Trophoblast cell (in vitro differentiated cells and primary cell): ENCODE data around the gene SBNO2.

ENCODE experiments used
- DNase-seq, 2 donors: peaks; one replicate each; pipeline ENCODE4 v3.0.0-alpha.2; 2016
- H2AFZ ChIP-seq: 2 replicates; pipeline ENCODE4 v1.6.1; 2013; ENCODE audit warnings: low read length, moderate library complexity, mild to moderate bottlenecking; ENCODE audit not compliant: insufficient read depth, poor library complexity
- H2AK5ac ChIP-seq: 2 replicates; pipeline ENCODE4 v1.6.1; 2013; ENCODE audit warnings: mild to moderate bottlenecking, low read length
- H2BK120ac ChIP-seq: 2 replicates; pipeline ENCODE4 v1.6.1; 2013; ENCODE audit warnings: low read length, mild to moderate bottlenecking, moderate library complexity; ENCODE audit not compliant: insufficient read depth, poor library complexity
- H2BK12ac ChIP-seq: 2 replicates; pipeline ENCODE4 v1.6.1; 2013; ENCODE audit warnings: mild to moderate bottlenecking, low read length, moderate library complexity
- H2BK5ac ChIP-seq: 2 replicates; pipeline ENCODE4 v1.6.1; 2013; ENCODE audit warnings: low read length, low read depth, moderate library complexity, mild to moderate bottlenecking; ENCODE audit not compliant: poor library complexity
- H3K14ac ChIP-seq: 2 replicates; pipeline ENCODE4 v1.6.1; 2013; ENCODE audit warnings: mild to moderate bottlenecking, low read length
- H3K18ac ChIP-seq: 2 replicates; pipeline ENCODE4 v1.6.1; 2013; ENCODE audit warnings: mild to moderate bottlenecking, low read length
- H3K23ac ChIP-seq: 2 replicates; pipeline ENCODE4 v1.6.1; 2013; ENCODE audit warnings: low read length
- H3K27ac ChIP-seq: 2 replicates; pipeline ENCODE4 v1.5.1; 2013; ENCODE audit warnings: low read depth, mild to moderate bottlenecking, inconsistent platforms, low read length, moderate library complexity
- H3K27me3 ChIP-seq: 2 replicates; pipeline ENCODE4 v1.6.1; 2013; ENCODE audit warnings: inconsistent platforms, mild to moderate bottlenecking, low read length, moderate library complexity; ENCODE audit not compliant: insufficient read depth
- H3K36me3 ChIP-seq, 2 experiments: 1 replicate in 1 of 2; 2 replicates in 1 of 2; pipeline ENCODE4 v1.6.1; 2013; ENCODE audit warnings: low read length in 2 of 2, mild to moderate bottlenecking in 2 of 2, moderate library complexity in 1 of 2; ENCODE audit not compliant: insufficient read depth in 2 of 2, control insufficient read depth in 1 of 2
- H3K4ac ChIP-seq: 2 replicates; pipeline ENCODE4 v1.6.1; 2013; ENCODE audit warnings: low read depth, mild to moderate bottlenecking, low read length, moderate library complexity
- H3K4me1 ChIP-seq, 2 experiments: 1 replicate in 1 of 2; 2 replicates in 1 of 2; pipeline ENCODE4 v1.6.1; 2013; ENCODE audit warnings: low read length in 2 of 2, mild to moderate bottlenecking in 2 of 2, moderate library complexity in 1 of 2; ENCODE audit not compliant: insufficient read depth in 2 of 2, control insufficient read depth in 1 of 2
- H3K4me2 ChIP-seq: 2 replicates; pipeline ENCODE4 v1.6.1; 2013; ENCODE audit warnings: inconsistent platforms, mild to moderate bottlenecking, low read length, moderate library complexity
- H3K4me3 ChIP-seq: 2 replicates; pipeline ENCODE4 v1.5.1; 2013; ENCODE audit warnings: mild to moderate bottlenecking, low read depth, low read length, inconsistent platforms
- H3K79me1 ChIP-seq: one replicate; pipeline ENCODE4 v1.6.1; 2013; ENCODE audit warnings: low read length
- H3K79me2 ChIP-seq: 2 replicates; pipeline ENCODE4 v1.6.1; 2013; ENCODE audit warnings: low read length, mild to moderate bottlenecking; ENCODE audit not compliant: control insufficient read depth, insufficient read depth, poor library complexity
- H3K9ac ChIP-seq: 2 replicates; pipeline ENCODE4 v1.6.1; 2013; ENCODE audit warnings: mild to moderate bottlenecking, low read length
- H3K9me3 ChIP-seq: 2 replicates; pipeline ENCODE4 v1.6.1; 2013; ENCODE audit warnings: low read depth, mild to moderate bottlenecking, control low read depth, inconsistent platforms, low read length; ENCODE audit not compliant: insufficient read depth
- H4K12ac ChIP-seq: 2 replicates; pipeline ENCODE4 v1.6.1; 2013; ENCODE audit warnings: low read depth, mild to moderate bottlenecking, low read length, moderate library complexity
- H4K8ac ChIP-seq: 2 replicates; pipeline ENCODE4 v1.6.1; 2013; ENCODE audit warnings: low read depth, mild to moderate bottlenecking, low read length, moderate library complexity
- H4K91ac ChIP-seq: one replicate; pipeline ENCODE4 v1.6.1; 2013; ENCODE audit warnings: low read depth, mild to moderate bottlenecking, low read length, moderate library complexity
- WGBS: extraction: QIAGEN DNeasy Blood & Tissue Kit; methylation state at CpG from one replicate; pipeline ENCODE4 v1.1.7; 2013; ENCODE audit warnings: missing lambda C conversion rate; ENCODE audit not compliant: insufficient read length, insufficient coverage; ENCODE audit errors: extremely low coverage; 5-methylcytosine and 5-hydroxymethylcytosine counted together

The SBNO2 gene

DNA sequence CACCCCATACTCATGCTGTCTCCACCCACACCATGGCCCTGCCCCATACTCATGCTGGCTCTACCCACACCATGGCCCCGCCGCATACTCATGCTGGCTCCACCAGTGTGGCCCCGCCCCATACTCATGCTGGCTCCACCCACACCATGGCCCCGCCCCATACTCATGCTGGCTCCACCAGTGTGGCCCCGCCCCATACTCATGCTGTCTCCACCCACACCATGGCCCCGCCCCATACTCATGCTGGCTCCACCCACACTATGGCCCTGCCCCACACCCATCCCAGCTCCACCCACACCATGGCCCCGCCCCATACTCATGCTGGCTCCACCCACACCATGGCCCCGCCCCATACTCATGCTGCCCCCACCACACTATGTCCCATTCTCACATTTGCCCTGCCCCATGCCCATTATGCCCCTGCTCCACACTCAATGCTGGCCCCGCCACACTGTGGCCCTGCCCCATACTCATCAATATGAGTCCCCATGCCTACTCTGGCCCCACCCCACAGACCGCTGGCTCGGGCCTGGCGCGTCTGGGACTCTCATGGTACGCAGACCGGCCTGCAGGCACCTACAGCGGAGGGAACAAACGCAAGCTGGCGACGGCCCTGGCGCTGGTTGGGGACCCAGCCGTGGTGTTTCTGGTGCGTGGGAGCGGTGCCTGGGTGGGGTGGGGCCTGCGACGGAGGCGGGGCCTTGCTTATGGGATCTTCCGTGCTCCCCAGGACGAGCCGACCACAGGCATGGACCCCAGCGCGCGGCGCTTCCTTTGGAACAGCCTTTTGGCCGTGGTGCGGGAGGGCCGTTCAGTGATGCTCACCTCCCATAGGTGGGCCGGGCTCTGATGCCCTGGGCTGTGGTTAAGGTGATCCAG lies 110.8 kb downstream of the SBNO2 start:
- peaks cover 27 to 28% of the 10 kb centered on the region in 2 experiments for H3K4me1 ChIP-seq
- no peaks in the 10 kb centered on the region for H3K27me3 ChIP-seq
- H3K9me3 ChIP-seq, result peaks cover 19% of the 10 kb centered on the region
- no peak overlapping the region for H3K23ac ChIP-seq
- no peaks in the 10 kb centered on the region for H3K79me2 ChIP-seq
- H3K18ac ChIP-seq, result no peak overlapping the region
- H2BK12ac ChIP-seq, result no peak overlapping the region
- no peak overlapping the region for H3K27ac ChIP-seq
- peaks cover 18% of the 10 kb centered on the region for H3K79me1 ChIP-seq
- no peak overlapping the region for H2AK5ac ChIP-seq
- no peak overlapping the region for H4K91ac ChIP-seq
- no peak overlapping the region for H3K4me2 ChIP-seq
- H4K12ac ChIP-seq, result no peak overlapping the region
- no CpG with 5 or more reads among the region's 37 CpGs for WGBS
- H3K36me3 ChIP-seq, result peaks cover 7% of the 10 kb centered on the region in 2 experiments
- H4K8ac ChIP-seq, result no peak overlapping the region
- H3K4me3 ChIP-seq, result peak overlapping the region; percentile 2
- no peak overlapping the region for H3K14ac ChIP-seq
- H2BK120ac ChIP-seq, result no peak overlapping the region
- DNase-seq, result peak; percentile 64
- no peak overlapping the region for H2BK5ac ChIP-seq
- H2AFZ ChIP-seq, result no peak overlapping the region
- no peak overlapping the region for H3K4ac ChIP-seq
- H3K9ac ChIP-seq, result no peak overlapping the region

DNA sequence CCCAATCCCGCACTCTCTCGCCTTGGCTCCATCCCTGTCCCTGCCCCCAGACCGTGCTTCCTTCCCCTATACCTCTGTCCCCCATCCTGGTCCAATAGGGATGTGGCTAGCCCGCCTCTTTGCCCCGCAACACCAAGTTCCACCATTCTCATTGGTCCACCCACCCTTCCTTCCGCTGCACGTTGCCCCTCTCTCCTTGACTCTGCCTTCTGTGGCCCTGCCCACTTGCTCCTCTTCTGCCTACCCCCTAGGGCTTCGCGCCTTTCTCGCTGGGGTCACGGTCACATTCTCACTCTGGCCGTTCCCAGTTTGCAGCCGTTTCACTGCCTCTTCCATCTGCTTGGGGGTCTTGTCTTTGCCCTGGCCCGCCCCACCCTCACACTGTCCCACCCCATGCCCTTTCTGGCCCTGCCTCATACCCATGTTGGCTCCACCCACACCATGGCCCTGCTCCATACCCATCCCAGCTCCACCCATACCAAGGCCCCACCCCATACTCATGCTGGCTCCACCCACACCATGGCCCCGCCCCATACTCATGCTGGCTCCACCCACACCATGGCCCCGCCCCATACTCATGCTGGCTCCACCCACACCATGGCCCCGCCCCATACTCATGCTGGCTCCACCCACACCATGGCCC lies 111.6 kb downstream of the SBNO2 start:
- Histone ChIP-seq H2BK5ac (no peak overlapping the region), H3K9ac (no peak overlapping the region), H3K4me2 (no peak overlapping the region), H2AK5ac (no peak overlapping the region), H4K8ac (no peak overlapping the region), H3K4me1 (peaks cover 27% of the 10 kb centered on the region in 2 experiments), H3K79me1 (peaks cover 18% of the 10 kb centered on the region), H2BK12ac (no peak overlapping the region), H3K4ac (no peak overlapping the region), H3K14ac (no peak overlapping the region), H2BK120ac (no peak overlapping the region), H3K27me3 (no peaks in the 10 kb centered on the region), H3K4me3 (no peak overlapping the region), H3K9me3 (peaks cover 24% of the 10 kb centered on the region), H3K36me3 (peaks cover 12% of the 10 kb centered on the region in 2 experiments), H4K91ac (no peak overlapping the region), H3K27ac (no peak overlapping the region), H3K79me2 (no peaks in the 10 kb centered on the region), H3K18ac (no peak overlapping the region), H3K23ac (no peak overlapping the region), H4K12ac (no peak overlapping the region), H2AFZ (no peak overlapping the region)
- DNase-seq, result no peak
- no CpG with 5 or more reads among the region's 17 CpGs for WGBS

DNA sequence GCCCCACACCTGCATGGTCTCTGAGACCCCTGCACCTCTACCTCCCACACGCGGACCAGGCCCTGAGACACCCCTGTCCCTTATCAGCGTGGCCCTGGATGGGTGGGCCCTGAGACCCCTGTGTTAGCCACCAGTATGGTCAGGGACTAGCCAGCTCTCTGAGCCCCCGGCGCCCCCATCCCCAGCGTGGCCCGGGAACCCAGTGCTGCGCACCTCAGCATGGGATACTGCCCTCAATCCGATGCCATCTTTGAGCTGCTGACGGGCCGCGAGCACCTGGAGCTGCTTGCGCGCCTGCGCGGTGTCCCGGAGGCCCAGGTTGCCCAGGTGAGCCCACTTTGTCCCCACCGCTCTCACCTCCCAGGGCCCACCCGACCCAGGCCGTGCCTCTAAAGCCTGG lies 112.1 kb downstream of the SBNO2 start:
- H2AFZ ChIP-seq, result no peak overlapping the region
- no peak overlapping the region for H3K9ac ChIP-seq
- no peak overlapping the region for H4K91ac ChIP-seq
- H3K9me3 ChIP-seq, result peaks cover 29% of the 10 kb centered on the region
- no peak overlapping the region for H2AK5ac ChIP-seq
- no peak overlapping the region for H4K12ac ChIP-seq
- no peak overlapping the region for H3K4me3 ChIP-seq
- no peak overlapping the region for H3K27ac ChIP-seq
- H3K27me3 ChIP-seq, result no peaks in the 10 kb centered on the region
- no peak overlapping the region for H2BK12ac ChIP-seq
- H3K4me1 ChIP-seq, result peaks cover 22% of the 10 kb centered on the region in 2 experiments
- no peak for DNase-seq
- no peak overlapping the region for H3K4me2 ChIP-seq
- H3K79me2 ChIP-seq, result no peaks in the 10 kb centered on the region
- H3K14ac ChIP-seq, result no peak overlapping the region
- no peak overlapping the region for H3K23ac ChIP-seq
- H2BK120ac ChIP-seq, result no peak overlapping the region
- no peak overlapping the region for H2BK5ac ChIP-seq
- no peak overlapping the region for H3K18ac ChIP-seq
- H3K4ac ChIP-seq, result no peak overlapping the region
- peaks cover 17 to 18% of the 10 kb centered on the region in 2 experiments for H3K36me3 ChIP-seq
- no CpG with 5 or more reads among the region's 20 CpGs for WGBS
- H3K79me1 ChIP-seq, result peaks cover 18% of the 10 kb centered on the region
- no peak overlapping the region for H4K8ac ChIP-seq

DNA sequence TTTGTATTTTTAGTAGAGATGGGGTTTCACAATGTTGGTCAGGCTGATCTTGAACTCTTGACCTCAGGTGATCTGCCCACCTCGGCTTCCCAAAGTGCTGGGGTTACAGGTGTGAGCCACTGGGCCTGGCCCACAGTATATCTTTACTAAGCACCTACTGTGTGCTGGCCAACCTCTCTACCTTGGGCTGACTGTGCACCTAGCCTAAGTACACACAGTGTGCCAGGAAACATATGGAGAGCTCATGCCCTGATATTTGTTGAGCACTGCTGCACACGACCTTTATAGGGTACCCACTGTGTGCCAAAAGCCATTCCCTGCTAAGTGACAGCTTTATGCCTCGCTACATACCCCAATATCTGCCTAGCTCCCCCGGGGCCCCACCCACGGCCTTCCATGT lies 113.4 kb downstream of the SBNO2 start:
- Histone ChIP-seq H3K9ac (no peak overlapping the region), H3K23ac (no peak overlapping the region), H3K36me3 (peaks cover 29 to 30% of the 10 kb centered on the region in 2 experiments), H3K4me1 (peaks cover 10 to 11% of the 10 kb centered on the region in 2 experiments), H2BK120ac (no peak overlapping the region), H4K8ac (no peak overlapping the region), H3K14ac (no peak overlapping the region), H3K9me3 (peaks cover 40% of the 10 kb centered on the region), H3K79me1 (peaks cover 9% of the 10 kb centered on the region), H3K18ac (no peak overlapping the region), H4K91ac (no peak overlapping the region), H3K4me3 (no peak overlapping the region), H2AFZ (no peak overlapping the region), H4K12ac (no peak overlapping the region), H3K27ac (no peak overlapping the region), H2BK12ac (no peak overlapping the region), H3K79me2 (no peaks in the 10 kb centered on the region), H3K27me3 (no peaks in the 10 kb centered on the region), H2BK5ac (no peak overlapping the region), H3K4me2 (no peak overlapping the region), H3K4ac (no peak overlapping the region), H2AK5ac (no peak overlapping the region)
- WGBS, result no CpG with 5 or more reads among the region's 5 CpGs
- DNase-seq, result no peak
